TTC549 (cell line): ENCODE measurements around the gene SAE1.

Source experiments
- FAIRE-seq: peaks from 2 replicates; lab custom pipeline; 2012; peaks lifted over from hg19 to GRCh38; lab: Jason Lieb, UNC

Gene SAE1

DNA sequence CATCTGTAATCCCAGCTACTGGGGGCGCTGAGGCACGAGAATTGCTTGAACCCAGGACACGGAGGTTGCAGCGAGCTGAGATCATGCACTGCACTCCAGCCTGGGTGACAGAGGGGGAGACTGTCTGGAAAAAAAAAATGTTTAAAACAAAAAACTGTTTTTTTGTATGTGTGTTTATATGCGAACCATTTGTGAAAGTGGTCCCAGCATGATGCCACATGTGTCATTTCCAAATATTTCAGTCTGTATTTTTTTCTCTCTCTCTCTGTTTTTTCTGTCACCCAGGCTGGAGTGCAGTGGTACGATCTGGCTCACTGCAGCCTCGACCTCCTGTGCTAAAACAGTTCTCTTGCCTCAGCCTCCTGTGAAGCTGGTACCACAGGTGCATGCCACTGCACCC is 37.4 kb downstream of the SAE1 start:
- FAIRE-seq: no peak

DNA sequence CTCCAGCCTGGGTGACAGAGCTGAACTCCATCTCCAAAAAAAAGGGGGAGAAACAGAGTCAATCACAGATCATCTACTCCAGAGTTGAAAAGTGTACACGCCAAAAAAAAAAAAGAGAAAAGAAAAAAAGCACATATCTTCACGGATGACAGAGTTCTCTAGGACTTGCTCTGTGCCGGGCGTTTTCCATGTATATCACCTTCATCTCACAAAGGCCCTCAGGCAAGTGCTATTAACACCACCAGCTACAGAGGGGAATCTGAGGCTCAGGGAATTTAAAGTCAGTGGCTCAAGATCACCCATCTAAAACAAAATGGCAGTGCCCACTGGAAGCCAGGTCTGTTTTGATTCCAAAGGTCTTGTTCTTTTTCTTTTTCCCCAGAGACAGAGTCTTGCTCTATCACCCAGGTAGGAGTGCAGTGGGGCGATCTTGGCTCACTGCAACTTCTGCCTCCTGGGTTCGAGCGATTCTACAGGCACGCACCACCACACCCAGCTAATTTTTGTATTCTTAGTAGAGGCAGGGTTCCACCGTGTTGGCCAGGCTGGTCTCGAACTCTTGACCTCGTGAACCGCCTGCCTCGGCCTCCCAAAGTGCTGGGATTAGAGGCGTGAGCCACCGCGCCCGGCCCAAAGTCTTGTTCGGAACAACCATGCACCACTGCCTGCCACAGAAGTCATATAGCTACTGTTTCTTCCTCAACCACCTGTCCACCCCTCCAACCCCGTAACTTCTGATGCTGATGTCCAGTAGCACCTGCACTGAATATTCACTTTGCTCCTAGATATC is 42.2 kb downstream of the SAE1 start:
- FAIRE-seq: no peak

DNA sequence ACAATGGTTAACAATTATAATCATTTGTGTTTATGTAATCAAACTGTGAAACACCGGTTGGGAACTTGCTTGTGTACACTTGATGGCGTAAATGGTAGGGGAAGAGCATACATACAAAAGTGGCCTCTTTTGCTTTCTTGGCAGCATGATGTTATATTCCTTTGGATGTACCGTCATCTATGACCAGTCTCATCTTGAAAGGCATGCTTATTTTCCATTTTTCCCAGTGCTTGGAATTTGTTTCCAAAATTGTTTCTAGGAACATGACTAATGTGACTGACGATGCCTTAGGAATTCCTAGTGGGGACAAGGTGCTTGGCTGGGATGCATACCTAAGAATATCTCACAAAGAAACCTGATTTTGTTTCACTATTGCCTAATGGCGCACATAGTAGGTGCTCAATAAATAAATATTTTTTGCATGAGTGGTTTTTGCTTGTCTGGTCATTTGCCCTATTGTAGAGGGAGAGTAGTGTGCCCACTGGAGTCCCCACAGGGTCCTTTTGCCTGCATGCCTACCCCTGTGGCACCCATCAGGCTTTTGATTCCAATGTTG is 45.5 kb downstream of the SAE1 start:
- no peak for FAIRE-seq

DNA sequence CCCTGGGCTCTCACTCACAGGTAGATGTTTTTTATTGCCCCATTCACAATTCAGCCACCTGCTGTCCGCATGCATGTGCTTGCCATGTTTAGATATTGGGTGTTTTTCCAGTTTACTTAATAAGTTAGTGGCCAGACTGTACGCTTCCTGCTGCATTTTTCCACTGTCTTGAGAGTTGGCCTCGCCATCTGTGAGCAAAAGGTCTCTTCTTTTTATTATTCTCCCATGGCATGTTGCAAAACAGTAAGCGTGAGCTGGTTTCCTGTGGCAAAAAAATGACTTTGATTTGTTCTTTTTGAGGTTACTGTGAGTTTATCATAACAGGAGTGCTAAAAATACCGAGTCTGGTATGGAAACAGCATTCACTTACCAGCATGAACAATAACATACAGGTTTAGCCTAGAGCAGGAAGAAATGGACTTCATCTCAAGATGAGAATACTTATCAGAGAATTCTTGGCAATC is 46.0 kb downstream of the SAE1 start:
- FAIRE-seq: no peak

DNA sequence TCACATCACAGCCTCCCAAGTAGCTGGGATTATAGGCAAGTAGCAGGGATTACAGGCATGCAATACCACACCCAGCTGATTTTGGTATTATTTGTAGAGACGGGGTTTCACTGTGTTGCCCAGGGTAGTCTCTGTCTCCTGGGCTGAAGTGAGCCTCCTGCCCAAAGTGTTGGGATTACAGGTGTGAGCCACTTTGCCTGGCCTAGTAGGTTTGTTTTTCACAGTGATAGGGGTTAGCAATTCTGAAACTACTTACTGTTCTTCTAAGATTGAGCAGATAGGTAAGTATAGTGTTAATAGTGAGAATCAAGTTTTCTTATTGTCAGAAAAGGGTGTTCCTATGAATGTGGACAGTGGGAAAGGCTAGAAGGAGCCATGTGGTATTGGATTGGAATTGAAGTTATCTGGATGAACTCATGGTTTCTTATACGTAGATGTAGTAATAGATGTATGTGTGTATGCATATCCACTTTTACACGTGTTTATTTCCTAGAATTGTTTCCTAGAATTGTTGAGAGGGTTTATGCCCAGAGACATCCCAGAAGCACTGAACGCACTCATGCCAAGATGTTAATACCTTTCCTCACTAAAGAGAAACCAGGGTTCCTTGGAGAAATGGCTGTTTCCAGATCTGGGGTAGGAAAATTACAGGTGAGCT is 49.1 kb downstream of the SAE1 start:
- FAIRE-seq: no peak

DNA sequence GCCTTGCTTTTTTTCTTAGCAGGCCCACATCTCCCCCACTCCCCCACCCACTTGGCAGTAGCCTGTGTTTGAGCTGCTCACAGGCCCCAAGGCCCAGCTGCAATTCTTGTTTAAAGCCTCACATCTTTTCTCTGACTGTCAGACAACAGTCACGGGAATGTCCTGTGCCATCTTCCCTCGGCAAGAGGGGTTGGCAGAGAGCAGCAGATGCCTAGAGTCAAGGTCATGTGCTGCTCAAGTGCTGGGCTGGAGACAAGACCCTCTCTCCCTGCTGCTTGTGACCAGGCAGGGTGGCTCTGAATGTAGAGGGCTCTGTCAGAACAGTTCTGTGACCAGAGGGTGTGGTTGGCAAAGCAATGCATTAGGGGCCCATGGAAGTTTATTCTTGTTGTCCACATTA is 53.0 kb downstream of the SAE1 start:
- no peak for FAIRE-seq

DNA sequence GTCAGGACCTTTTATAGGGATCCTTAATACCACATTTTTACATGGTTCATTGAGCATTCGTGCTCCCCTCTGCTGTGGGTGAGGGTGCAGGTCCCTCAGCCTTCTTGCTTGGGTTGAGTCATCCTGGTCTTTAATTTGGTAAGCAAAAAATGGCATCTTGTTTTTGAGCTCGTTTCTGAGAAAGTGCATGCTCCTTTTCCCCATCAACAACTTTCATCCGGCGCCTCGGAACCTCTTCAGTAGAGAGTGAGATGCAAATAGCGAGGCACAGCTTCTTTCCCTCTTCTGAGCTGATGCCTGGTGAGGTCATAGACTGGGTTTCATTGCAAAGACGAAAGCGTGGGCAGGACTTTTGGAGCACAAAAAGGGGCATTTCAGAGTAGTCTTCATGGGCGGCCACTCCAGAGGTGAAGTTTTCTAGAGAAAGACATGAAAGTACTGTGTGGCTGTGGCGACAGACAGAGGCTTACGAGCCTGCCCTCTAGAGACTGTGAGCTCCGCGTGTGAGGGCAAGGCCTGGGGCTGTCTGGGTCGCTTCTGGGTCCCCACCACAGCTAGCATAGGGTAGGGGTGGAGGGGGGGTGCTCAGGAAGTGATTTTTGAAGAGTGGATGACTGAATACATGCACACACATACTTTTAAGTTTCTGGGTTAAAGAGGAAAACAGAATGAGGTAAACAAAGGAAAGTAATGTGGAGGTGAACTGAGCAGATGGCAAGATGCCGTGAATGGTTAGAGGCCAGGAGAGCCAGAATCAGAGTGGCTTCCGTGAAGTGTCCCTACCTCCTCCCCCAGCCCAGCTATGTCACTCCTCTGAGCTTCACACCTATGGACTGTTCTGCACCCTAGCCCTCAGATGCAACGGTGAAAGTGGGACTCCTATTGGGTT is 56.1 kb downstream of the SAE1 start:
- FAIRE-seq: no peak

DNA sequence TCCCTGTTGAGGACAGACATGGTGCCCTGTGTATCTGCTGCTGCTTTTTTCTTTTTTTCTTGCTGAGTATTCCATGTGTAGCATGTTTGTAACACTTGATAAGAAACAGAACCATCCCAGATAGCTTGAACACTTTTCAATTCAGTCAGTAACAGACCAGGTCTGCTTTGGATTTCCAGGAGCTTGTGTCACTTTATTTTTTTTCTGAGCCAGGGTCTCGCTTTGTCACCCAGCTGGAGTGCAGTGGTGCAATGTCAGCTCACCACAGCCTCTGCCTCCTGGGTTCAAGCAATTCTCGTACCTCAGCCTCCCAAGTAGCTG is 56.7 kb downstream of the SAE1 start:
- no peak for FAIRE-seq

DNA sequence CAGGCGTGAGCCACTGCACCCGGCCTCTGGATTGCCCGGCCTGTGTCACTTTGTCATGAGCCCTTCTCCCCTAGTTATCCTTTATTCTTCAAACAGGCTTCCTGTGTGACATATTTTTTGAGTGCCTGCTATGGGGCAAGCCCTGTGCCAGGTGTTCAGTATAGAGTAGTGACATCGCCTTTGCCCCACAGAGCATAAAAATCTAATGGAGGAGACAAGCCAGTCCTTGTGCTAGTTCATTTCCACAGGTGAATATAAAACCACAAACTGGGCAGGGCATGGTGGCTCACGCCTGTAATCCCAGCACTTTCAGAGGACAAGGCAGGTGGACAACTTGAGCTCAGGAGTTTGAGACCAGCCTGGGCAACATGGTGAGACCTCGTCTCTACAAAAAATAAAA is 57.2 kb downstream of the SAE1 start:
- no peak for FAIRE-seq

DNA sequence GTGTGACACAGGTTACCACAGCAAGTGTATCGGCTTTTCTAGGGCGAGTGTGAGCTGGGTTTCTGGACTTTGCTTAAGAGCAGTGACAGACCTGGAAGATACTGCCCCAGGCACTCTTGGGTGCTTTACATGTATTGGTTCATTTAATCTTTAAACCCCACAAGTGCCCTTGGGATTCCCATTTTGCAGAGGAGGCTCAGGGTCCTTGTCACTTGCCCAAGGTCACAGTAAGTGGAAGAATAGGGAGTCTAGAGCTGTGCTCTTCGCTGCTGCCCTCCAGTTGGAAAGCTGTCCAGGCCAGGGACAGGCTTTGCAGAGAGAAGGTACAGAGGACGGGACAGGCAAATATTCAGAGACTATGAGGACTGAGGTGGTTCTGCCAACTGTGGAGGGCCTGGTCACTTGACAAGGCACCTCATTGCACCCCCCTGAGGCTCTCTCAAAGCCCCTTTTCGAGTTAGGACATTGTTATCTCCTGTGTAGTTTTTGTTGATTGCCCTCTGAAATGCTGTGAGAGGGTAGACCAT is 57.9 kb downstream of the SAE1 start:
- no peak for FAIRE-seq

DNA sequence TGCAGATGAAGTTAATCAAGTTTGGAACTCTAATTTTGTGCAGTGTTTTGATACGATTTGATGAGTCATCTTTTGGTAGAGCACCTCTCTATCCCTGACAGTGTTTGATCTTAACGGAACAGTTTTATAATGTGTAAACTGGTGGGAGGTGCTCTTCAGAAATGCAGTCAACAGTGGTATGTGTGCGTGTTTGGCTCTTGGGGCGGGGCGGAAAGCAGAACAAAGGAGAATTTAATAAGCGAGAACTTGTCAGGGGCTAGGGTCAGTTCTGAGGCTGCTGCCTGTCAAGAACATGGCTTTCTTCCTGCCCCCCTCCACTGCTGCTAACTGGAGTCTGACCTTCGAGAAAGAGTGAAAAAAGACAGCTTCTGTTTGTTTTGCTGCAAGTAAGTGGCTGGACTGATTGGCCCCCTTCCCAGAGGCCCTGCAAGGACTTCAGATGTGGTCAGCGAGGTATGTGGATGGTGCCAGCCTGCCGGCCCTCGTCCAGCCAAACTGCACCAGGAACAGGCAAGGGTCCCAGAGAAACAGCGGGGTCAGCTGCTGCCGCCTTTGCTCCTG is 59.6 kb downstream of the SAE1 start:
- no peak for FAIRE-seq

DNA sequence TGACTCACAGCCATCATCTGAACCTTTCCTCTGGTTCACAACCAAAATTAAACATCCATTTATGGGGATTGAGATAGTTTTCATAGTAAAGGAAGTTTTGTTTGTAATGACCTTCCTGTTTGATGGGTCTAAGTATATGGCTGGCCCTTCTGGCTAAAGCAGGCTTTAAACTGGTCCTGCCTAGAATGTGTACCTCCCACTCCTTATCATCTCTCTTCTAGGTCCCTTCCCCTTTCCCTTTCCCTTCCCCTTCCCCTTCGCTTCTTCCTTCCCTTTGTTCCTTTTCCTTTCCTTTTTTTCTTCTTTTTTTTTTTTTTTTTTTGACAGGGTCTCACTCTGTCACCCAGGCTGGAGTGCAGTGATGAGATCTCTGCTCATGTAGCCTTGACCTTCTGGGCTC is 64.8 kb downstream of the SAE1 start:
- no peak for FAIRE-seq

DNA sequence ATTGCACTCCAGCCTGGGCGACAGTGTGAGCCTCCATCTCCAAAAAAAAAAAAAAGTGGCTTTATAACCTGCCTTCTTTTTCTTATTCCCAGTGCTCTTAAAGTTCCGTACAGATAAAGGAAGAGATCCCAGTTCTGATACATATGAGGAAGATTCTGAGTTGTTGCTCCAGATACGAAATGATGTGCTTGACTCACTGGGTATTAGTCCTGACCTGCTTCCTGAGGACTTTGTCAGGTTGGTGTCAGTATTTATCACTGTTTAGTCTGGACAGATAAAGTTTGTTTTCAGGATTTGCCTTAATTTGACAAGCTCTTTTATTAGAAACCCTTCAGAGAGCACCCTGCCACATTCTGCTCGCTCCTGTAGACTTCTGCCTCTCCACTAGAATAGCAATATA is 66.5 kb downstream of the SAE1 start:
- FAIRE-seq: no peak

DNA sequence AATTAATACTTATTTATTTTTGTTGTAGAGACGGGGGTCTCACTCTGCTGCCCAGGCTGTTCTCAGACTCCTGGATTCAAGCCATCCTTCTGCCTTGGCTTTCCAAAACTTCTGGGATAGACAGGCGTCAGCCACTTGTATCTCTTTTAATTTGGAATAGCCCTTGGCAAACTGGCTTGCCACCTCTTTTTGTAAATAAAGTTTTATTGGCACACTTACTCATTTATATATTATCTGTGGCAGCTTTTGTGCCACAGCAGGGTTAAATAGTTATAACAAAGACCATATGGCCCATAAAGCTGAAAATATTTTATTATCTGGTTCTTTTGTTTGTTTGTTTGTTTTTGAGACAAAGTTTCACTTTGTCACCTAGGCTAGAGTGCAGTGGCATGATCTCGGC is 69.9 kb downstream of the SAE1 start:
- FAIRE-seq: no peak

DNA sequence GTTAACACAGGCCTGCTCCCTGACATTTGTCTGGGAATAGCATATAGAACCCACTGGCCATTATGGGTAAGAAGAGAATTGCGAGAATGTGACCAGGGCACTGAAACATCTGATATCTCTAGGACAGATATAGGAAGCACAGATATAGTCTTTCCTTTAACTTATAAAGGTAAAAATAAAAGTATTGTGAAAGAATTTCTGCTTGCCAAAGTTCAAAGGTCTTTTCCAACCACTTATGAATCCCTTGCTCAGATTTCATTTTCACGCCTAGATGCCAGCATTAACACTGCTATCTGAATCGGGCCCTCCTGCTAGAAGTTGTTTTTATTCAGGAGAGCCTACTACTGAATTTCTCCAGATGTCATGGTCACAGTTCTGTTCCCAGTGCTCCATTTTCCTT is 72.6 kb downstream of the SAE1 start:
- FAIRE-seq: no peak

DNA sequence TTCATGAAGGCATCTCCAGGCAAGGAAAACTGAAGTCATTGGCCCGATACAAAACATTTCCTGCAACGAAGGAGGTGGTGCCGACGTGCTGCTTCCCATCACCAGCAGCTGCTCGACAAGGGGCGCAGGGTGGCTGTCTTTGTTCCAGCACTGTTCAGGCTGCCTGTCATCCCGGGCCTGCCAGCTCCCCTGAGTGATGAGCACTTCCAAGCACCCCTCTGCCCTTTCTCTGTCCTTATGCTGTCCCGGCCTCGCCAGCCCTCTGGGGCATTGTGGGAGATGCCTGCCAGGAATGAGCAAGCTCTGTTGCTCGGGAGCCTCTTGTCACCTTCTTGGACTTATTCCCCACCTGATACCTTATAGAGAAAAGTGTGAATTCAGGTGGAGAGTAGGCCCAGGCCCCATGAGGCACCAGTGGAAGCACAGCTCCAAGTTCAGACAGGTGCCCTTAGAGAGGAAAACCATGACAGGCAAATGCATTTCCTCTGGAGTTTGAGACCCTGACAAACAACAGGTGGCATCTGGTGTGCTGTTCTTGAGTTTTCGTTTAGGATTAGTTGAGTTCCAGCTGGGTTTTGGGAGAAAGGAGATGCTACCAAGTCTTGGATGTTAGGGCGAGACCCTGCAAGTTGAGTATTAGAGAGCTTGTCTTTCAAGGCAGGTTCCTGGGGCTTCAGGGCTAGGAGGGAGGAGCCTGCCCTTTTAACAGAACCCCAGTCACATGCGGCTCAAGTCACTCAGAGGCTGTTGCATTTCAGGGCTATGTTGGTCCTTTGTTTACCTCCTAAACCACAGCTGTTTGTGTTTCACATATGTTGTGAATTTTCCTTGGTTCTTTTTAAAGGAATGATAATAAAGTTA is 78.9 kb downstream of the SAE1 start:
- no peak for FAIRE-seq

DNA sequence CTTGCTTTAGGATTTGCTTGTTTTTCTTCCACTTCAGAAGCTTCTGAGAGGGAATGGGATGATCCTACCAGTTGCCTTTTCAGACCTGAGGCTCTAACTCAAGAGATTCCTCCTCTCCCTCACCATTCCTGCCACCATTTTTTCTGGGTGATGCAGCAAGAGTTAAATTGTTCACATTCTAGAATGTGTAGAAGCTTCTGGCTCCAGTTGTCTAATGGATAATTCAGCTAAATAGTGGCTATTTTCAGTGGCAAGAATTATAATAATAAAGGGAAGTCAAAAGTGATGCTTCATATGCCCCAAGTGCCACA is 79.5 kb downstream of the SAE1 start:
- no peak for FAIRE-seq

DNA sequence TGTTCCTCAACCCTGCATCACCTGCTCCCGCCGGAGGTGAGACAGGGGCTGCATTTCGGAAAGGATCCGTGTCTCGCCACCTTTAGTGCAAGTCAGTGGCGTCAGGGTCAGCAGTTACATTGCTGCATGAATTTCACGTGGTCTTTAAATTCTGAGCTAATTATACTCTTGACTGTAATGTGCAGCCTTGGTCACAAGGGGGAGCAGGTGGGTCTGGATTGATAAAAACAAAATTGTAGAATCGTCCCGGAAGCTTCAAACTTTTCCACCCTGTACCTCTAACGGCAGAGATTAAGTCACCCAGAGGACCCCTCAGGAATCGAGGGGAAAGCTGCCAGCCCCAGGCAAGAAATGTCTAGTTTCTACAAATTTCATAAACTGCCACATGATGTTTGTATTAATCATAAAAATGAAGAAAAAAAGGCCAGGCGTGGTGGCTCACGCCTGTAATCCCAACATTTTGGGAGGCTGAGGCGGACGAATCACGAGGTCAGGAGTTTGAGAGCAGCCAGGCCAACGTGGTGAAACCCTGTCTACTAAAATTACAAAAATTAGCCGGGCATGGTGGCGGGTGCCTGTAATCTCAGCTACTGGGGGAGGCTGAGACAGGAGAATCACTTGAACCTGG is 80.2 kb downstream of the SAE1 start:
- peak; percentile 52 for FAIRE-seq

DNA sequence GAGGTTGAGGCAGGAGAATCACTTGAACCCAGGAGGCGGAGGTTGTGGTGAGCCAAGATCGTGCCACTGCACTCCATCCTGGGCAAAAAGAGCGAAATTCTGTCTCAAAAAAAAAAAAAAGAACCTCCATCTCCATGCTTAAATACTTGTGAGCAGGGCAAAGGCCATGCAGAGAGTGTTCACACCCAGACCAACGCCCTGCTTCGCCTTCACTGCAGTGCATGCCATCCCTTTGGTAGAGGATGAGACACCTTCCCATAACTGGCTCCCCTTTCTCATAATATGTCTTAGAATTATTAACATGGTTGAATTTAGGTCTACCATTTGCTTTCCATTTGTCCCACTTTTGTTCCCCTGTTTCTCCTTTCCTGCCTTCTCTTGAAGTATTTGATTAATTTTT is 84.9 kb downstream of the SAE1 start:
- FAIRE-seq: no peak

DNA sequence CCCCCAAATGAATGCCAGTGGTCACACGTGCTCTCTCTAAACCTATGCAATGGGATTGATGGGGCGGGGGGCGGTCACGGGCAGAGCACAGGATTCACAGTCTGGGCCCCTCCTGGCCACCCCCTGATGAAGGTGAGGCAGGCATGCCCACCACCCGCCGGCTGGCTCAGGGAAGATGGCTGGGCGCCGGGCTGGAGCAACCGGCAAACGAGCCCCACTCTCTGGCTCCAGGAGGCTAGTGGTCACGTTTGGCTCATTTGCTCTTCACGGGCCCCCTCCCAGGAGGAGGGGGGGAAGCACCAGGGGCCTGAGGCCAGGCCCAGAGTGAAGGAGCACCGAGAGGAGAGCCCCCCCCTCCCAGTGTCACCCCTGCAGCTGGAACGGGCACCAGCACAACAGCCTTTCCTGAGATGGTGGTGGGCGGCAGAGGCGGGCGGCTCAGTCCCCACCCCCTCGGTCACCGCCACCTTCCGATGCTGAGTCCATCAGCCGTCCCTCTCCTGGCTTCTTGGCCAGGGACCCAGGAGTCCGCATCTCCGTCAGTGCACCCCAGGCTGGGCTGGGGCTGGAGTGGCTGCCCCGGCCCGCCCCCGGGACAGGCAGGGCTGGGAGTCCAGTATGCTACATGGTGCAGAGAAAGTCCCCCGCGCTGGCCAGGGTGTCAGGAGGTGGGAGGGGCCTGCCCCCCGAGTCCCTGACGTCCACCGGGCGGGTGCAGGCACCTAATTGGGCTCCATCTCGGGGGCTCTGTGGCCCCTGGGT is 90.6 kb downstream of the SAE1 start:
- FAIRE-seq: no peak
